ENCODE results near the gene ABR.

GRCh38 chr17:983921-984320, 195.9 kb downstream of the ABR start:
- TF ChIP-seq, protein P1, sequence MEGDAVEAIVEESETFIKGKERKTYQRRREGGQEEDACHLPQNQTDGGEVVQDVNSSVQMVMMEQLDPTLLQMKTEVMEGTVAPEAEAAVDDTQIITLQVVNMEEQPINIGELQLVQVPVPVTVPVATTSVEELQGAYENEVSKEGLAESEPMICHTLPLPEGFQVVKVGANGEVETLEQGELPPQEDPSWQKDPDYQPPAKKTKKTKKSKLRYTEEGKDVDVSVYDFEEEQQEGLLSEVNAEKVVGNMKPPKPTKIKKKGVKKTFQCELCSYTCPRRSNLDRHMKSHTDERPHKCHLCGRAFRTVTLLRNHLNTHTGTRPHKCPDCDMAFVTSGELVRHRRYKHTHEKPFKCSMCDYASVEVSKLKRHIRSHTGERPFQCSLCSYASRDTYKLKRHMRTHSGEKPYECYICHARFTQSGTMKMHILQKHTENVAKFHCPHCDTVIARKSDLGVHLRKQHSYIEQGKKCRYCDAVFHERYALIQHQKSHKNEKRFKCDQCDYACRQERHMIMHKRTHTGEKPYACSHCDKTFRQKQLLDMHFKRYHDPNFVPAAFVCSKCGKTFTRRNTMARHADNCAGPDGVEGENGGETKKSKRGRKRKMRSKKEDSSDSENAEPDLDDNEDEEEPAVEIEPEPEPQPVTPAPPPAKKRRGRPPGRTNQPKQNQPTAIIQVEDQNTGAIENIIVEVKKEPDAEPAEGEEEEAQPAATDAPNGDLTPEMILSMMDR (conservative IDR thresholded peaks at IDR 0.05), result no peak
- TF ChIP-seq ZFX (IDR thresholded peaks at IDR 0.05), result no peak

All from C4-2B (cell line).